Peyer's patch (tissue), 4 donors: ENCODE measurements around the gene CAMK2N1.

Source experiments
- CTCF ChIP-seq, 6 experiments: fragments of 450-650 bp in 4 of 6; fragments of 200-600 bp in 2 of 6; sonication (generic) in 1 of 6; IDR thresholded peaks; one replicate each; pipeline ENCODE4 v1.5.1; 2017 to 2019; ENCODE audit warnings: antibody characterized with exemption in 6 of 6, mild to moderate bottlenecking in 3 of 6, moderate library complexity in 1 of 6
- POLR2A ChIP-seq, 2 donors: fragments of 450-650 bp; IDR thresholded peaks; one replicate each; pipeline ENCODE4 v1.5.1; 2017; ENCODE audit warnings: antibody characterized with exemption in 2 of 2, mild to moderate bottlenecking in 2 of 2, moderate library complexity in 2 of 2

DNA sequence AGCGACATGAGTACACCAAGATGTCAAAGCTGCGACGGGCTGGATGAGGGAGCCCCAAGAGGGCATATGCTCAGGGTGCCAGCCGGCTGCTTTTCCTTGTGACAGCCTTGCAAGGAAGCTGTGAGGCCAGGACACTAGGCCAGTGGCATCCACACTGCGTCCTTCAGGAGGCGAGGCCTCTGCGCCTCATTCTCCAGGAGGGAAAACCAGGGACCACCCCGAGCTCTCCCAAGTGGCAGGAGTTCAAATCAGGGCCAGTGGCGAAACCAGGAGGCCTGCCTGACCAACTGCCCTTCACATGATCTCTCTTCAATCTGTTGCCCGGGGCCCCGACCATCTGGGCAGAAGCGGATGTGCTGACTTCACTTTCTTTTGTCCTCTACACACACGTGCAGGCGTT lies 13.7 kb upstream of the CAMK2N1 start:
- TF ChIP-seq CTCF (IDR thresholded peaks at IDR 0.05) (no peak), POLR2A (IDR thresholded peaks at IDR 0.05) (no peak)
